HG03196 (cell line): Measurements from ENCODE around the gene SCEL.

ENCODE experiments used
- ATAC-seq: cut with Tn5 transposase; IDR thresholded peaks from one replicate; pipeline ENCODE4 v1.9.1; 2021; ENCODE audit not compliant: unreplicated experiment

SCEL gene

DNA sequence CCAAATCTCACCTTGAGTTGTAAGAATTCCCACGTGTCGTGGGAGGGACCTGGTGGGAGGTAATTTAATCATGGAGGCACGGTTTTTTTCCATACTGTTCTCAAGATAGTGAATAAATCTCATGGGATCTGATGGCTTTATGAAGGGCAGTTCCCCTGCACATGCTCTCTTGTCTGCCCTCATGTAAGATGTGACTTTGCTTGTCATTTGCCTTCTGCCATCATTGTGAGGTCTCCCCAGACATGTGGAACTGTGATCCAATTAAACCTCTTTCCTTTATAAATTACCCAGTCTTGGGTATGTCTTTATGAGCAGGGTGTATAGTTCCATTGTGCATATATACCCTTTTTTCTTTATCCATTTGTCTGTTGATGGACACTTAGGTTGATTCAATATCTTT lies 13.1 kb downstream of the SCEL start:
- ATAC-seq = no peak

DNA sequence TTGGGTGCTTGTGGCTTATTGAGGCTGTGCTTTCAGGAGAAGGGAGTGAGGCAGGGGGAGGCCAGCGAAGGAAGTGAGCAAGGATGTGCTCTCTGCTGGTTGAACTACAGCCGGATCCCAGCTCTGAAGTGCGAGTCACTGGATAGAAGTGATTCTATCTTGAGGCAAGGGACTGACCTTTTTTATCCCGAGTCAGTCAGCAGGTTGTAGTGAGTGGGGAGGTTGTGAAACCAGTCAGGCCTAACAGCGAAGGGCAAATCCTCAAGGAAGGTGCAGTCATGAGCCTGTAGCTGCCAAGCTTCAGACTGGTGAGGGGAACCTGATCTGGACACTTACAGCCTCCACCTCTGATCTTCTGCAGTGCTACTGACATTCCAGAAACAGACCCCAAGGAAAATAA lies 18.6 kb downstream of the SCEL start:
- ATAC-seq = no peak

DNA sequence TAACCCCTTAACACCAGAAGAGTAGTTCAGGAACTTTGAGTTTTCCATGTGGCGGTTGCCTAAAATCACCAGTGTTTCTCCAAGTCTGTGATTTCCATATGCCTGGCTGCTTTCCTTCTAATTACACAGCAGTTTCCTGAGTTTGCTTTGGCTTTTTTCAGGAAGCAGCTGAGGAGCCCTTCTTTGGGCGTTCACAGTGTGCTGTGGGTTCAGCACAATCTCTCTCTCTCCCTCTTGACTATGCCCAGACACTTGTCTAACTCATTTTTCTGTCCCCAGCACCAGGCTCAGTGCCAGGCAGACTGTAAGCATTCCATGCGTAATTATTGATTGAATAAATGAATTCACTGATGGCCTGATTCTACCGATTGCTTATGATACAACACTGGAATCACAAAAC lies 19.7 kb downstream of the SCEL start:
- ATAC-seq = no peak

DNA sequence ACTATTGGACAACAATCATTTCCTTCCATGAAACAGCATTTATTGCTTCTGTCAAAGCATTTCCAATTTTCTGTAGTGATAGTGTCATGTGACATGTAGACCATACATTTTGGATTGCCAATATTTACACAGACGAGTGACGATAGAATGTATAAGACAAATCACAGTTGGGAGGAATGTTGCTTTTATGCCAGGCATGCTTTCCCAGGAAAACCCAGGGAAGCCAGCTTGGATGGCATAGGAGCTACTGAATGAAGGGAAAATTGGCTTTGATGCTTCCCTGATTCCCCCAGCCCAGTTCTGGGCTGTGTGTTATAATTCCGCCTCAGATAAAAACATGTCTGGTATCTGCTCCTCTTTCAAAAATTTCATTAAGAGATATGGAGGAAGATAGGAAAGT lies 22.5 kb downstream of the SCEL start:
- no peak for ATAC-seq

DNA sequence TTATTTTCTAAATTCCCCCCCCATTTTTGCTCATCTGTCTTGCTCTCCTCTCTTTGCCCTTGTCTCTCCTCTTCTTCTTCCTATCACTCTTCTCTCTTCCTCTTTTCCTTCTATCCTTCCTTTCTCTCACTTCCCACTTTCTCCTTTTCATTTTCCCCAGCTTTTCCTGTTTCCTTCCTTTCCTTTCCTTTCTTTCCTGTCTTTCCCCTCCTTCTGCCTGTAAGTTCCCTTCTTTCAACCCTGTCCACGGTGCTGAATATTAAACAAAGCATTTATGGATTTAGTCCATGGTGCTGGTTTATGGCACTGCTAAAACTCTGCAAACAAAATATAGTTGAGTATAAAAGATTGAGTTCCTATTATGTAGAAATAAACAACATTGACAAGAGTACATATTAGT lies 27.6 kb downstream of the SCEL start:
- no peak for ATAC-seq

DNA sequence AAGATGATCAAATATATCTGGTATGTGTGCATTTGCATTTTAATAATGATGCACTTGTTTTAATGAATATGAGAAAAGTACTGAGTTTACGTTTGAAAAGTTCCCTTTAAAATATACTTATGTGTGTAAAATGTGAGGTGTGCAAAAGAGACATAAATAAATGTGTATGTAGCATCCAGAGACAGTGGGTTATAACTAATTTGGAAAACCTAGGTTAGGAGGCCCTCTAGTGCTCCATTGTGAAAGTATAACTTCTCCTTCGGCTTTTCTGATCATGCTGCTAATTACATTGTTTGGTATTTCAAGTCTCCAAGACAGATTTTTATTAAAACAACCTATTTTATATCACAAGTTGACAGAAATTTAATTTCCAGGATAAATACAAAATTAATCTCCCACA lies 30.1 kb downstream of the SCEL start:
- peak; percentile 53 for ATAC-seq

DNA sequence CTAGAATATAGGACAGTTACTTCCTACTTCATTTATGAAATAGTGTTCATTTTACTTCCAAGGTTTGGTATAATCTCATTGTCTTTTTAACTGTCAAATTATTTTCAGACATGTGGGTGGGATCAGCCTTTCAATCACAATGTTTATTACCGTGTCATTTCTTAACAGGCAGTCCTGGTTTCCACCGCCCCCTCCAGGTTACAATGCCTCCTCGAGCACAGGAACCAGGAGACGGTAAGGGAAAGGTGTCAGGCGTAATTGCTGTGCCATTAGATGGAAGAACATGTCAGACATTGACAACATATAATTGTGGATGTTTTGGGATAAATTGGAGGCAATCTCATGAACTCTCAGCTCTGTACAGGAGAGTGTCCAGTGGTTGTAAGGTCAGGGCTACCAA lies 36.5 kb downstream of the SCEL start:
- no peak for ATAC-seq

DNA sequence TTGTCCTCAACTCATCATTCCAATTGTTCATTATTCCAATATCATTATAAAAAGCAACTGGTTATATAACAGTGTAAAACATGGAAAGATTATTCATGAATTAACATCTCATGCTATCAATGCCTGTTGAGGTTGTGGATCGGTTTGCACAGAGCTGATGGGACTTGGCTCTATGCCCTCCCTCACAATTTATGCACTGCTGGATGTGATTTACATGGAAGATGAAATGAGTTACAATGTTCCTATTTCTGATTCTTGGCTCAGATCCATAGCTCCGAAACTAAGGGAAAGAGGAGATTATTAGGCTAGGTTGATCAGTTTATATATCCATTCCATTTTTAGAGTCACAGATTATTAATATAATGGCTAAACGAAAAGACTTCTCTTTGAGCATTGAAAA lies 38.6 kb downstream of the SCEL start:
- ATAC-seq = no peak

DNA sequence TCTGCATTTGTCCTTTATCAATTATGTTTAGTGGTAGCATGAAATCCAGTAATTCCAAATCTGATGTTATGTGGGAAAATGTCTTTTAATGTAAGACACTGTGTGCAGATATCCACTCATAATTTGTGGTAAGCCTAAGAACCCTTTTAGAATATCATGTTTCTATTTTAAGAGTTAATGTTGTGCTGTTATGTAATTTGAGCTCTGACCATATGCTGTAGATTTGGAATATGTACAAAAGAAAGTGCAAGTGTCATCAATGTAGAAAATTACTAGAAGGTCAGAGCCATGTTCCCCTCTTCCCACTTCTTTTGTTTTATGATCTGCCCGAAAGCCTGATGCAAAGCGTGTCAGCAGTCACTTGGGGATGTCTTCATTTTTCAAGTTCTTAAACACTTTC lies 44.5 kb downstream of the SCEL start:
- no peak for ATAC-seq

DNA sequence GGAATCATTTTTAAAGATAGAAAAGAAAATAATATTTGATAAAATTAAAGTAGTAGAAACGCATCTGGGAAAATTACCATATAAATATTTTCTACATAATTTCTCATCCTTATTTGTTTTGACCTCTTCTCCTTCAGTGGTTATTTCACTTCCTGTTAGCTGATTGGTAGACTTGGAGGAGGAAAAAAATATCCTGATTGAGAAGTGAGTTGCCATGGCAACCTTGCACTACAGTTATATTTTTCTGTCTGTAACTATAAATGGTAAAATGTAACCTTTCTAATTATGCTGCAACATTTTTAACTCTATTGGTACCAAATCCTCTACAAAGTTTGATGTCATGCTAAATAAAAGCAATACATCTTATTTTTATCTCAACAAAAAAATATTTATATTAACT lies 45.2 kb downstream of the SCEL start:
- no peak for ATAC-seq

DNA sequence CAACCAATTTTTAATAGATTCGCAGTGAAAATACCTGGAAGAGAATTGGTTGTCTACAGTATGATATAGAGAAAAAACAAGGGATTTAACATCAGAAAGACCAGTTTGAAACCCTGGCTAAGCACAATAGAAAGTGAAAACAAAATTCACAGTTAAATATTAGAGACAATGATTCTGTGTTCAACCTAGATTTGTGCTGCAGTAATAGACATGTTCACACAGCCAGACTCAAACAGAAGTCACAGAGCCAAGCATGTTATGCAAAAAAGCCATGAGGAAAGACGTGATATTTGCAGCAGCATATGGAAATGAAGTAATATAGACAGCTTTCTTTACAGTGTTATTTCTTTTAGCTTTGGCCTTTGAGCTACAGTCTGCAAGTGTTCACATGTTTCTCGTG lies 48.1 kb downstream of the SCEL start:
- peak; percentile 49 for ATAC-seq

DNA sequence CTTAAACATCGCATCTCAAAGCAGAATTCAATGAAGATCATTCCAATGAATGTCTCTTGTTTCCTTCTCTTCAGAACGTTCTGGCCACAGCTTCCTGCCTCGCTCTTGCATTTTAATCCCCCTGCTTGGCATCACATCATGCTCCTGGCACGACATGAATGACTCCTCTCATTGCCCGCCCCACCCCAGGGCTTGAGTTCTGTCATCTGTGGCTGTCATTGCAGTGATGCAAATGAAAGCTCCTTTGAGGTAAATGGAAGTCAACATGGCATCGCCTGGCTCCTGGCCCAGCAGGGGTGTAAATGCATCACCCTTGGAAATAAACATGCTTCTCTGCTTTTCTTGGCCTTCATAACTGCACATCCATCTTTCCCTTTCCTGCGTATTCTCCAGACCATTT lies 48.6 kb downstream of the SCEL start:
- no peak for ATAC-seq

DNA sequence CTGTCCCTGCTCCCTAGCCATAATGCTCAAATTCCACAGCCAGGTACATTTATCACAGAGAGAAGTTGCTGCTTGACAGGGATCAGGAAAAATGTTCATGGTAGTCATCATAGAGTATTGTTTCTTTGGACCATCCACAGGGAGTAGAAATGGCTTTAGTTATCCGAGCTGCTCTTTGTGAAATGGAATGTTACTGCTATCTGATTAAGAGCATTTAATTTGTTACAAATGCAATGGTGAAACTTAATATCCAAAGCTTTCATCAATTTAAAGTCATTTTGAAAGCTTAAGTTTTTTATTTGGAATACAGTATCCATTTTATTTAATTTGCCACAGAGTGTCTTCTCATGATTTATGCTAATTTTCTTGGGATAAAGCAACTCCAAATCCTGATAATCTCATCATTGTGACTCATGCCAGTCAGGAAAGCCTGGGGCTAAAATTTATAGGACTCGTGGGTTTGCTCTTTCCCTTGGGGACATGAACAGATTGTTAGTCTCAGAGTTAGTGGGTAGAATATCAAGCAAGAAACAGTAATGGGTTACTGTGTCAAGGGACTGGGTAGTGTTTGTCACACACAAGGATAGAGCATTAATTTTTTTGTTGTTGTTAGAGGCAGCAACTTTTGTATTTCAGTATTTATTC lies 59.8 kb downstream of the SCEL start:
- ATAC-seq = no peak

DNA sequence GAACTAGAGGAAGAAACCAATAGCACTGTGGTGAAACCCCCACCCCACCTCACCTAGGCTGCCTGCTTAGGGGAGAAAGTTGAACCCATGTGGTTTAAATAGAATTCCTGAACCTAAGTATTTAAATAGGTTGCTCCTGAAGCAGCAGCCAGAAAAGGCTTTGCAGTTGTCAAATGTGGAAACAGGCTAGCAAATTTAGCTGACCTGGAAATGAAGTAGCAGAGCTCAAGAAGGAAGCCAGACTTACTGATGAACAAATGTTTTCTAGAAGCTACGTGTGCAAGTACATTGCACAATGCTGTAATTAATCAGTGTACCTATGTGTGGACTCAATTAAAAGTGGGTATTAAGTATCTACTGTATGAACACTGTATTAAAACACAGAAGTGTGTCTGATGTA lies 61.3 kb downstream of the SCEL start:
- ATAC-seq = no peak

DNA sequence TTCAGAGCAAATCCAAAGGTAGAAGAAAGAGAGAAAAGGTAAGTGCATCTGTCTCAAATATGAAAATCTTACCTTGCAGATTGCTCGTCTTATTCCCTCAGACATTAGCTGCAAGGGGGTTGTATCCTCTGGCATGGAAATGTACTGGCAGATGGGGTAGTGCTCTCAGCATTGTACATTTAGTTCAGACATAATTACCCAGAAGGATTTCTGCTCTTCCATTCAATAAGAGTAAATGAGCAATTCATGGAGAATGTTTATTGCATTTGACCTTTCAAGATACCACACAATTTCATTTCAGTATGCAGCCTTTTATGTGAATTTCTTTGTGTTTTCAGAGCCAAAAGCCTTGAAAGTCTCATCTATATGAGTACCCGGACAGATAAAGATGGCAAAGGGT lies 63.8 kb downstream of the SCEL start:
- no peak for ATAC-seq

DNA sequence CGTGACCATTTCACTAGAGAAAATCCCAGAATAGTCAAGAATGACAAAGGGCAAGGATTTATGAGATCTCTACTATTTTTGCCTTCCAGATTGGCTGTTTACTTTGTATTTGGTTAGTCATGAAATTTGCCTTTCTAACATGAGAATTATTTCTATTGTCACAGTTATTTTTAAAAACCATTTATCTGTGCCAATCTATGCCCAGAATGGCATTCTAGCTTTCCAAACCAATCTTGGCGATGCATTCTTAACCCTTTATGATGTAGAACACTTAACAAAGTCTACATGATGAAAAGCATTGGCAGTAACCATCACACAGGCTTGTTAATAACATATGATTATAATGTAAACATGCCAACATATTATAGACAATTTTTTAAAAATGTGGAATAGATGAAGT lies 65.2 kb downstream of the SCEL start:
- ATAC-seq = no peak

DNA sequence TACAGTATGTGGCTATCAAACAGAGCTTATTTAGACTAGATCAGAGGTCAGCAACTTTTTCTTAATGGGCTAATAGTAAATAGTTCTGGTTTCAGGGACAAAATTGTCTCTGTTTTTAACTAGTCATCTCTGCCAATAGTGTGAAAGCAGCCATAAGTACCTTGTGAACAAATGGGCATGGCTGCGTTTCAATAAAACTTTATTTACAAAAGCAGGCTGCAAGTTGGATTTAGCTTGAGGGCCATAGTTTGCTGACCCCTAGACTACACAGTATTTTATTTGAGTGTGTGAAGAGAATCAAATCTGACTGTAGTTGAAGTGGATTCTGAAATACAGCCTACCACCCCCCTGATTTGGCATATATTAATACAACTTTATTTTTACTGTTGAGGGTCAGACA lies 75.6 kb downstream of the SCEL start:
- no peak for ATAC-seq

DNA sequence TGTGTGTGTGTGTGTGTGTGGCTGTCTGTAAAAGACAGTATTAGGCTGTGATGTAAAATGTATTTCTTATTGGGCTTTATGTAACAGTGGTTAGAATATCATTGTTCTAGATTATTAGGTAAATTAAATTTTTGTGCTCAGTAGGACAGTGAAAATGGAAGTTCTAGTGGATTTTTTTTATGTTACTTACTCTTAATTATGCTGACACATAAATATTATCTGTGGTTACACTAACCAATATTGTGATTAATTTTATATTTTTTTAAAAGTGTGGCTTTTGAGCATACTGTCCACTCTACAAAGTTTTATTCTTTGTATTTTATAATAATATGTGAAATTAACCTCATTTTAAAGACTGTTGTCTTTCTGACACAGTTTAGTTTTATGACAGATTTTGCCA lies 80.5 kb downstream of the SCEL start:
- ATAC-seq = no peak

DNA sequence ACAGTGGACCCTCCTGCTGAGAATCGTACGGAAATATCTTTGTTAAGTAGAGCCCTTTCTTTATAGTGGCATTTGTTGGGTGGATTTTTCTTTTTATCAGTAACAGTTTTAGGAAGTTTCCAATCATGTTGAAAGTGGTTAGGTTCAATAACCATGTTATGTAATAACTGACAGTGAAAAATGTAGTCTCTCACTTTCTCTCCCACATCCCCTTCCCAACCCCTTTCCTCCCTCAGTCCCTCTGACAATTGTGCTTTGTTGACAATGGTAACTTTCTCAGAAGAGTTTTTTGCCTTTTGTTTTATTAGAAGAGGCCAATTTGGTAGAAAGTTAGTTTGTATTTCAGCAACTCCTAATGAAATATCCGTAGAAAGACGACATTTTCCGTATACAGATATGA lies 84.1 kb downstream of the SCEL start:
- ATAC-seq = no peak

DNA sequence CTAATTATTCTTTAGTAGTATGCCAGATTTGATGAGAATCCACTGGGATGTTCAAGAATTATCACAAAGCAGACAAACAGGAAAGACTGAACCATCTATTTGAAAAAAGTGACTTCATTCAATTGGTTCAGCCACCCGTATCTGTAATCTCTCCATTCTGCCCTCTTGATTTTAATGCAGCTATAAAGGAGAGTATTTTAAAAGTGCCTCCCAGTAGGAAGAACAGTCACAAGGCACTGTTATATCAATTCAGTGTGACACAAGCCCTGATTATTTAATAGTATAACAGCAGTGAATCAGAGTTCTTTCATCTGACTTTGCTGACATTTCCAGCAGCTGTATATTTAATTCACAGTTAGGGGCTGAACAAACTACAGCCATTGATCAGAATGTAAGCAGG lies 84.6 kb downstream of the SCEL start:
- ATAC-seq = no peak

DNA sequence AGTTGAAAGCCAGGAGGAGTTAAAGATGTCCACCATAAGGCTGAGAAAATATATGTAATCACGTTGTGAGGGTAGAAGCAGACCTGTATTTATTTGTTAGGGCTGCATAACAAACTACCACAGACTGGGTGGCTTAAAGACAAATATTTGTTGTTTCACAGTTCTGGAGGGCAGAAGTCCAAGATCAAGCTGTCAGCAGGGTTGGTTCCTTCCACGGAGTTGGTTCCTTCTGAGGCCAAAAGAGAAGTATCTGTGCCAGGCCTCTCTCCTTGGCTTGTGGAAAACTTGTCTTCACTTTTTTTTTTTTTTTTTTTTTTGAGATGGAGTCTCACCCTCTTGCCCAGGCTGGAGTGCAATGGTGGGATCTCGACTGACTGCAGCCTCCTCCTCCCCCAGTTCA lies 88.3 kb downstream of the SCEL start:
- no peak for ATAC-seq

DNA sequence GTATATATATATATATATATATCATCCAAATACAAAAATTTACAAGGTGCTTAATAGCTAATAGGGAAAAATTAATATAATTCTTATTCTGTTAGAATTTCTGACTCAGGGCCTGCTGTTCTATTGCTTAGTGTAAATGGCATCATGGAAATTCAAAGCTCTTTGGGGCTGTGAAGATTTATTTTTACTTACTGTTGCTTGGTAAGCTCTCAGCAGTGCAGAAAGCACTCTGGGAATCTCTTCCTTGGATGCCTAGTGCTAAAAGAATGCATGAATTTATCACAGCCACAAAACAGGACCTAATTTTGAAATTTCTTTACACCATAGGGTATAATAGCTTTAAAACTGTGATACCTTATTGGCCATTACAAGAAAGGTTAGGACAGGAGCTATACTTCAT lies 92.7 kb downstream of the SCEL start:
- ATAC-seq = no peak

DNA sequence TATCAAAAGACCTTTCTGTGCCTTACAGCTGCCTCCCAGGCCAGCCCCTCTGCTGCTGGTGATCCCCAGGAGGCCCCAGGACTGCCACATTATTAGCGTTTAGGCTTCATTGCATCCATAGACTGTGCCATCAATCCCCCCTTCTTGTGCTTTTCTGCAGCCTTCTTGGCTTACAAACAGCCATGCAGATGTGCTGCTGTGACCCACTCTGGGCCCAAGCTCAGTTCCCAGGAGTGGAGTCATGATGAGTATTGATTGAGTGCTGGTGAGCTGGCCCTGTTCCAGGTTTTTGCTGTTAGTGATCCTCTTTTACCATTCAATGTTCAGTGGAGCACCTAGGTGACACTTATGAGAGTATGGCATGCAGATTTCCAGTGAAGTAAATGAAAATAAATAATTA lies 102.1 kb downstream of the SCEL start:
- no peak for ATAC-seq

DNA sequence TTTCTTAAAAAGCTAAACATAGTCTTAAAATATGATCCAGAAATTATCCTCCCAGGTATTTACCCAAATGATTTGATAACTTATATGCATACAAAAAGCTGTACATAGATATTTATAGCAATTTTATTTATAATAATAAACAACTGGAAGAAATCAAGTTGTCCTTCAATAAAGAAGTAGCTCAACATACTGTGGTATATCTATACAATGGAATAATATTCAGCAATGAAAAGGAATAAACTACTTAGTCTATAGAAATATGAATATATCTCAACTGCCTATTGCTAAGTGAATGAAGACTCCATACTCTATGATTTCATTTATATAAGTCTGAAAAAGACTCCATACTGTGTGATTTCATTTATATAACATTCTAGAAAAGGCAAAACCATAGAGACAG lies 114.9 kb downstream of the SCEL start:
- no peak for ATAC-seq
